GM10266 (cell line): Measurements from ENCODE around the gene OR1J4.
"Not testable (repeated sequence)": the region's sequence is repeated elsewhere in the genome, so short reads cannot be mapped to it uniquely, and the experiment has no call there.

Experiments used
- DNase-seq: peaks from one replicate; pipeline ENCODE4 v3.0.0; 2012; ENCODE audit errors: extremely low spot score
- TF ChIP-seq, protein P1 (sequence below): IDR thresholded peaks from 2 replicates; pipeline ENCODE4 v1.5.1; 2012; ENCODE audit warnings: mild to moderate bottlenecking, low read depth; ENCODE audit not compliant: control insufficient read depth, insufficient read depth; ENCODE audit errors: missing control alignments

Gene OR1J4

DNA sequence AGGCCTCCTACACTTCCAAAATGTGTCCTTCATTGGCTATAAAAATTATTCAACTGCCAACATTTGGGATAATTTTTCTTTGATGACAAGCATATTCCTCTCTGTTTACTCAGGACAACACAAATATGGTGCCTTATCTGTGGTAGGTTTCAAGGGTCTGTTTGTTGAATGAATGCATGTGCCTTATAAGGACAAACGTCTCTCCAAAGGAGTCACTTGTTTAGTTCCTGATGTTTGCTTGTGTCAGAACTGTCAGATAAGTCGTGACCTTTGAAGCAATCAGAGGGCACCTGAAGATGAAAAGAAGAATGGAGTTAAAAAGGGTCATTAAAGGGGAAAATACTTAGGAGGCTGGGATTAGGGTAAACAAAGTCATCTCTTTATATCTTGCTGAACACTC is 12.0 kb upstream of the OR1J4 start:
- TF ChIP-seq, protein P1, sequence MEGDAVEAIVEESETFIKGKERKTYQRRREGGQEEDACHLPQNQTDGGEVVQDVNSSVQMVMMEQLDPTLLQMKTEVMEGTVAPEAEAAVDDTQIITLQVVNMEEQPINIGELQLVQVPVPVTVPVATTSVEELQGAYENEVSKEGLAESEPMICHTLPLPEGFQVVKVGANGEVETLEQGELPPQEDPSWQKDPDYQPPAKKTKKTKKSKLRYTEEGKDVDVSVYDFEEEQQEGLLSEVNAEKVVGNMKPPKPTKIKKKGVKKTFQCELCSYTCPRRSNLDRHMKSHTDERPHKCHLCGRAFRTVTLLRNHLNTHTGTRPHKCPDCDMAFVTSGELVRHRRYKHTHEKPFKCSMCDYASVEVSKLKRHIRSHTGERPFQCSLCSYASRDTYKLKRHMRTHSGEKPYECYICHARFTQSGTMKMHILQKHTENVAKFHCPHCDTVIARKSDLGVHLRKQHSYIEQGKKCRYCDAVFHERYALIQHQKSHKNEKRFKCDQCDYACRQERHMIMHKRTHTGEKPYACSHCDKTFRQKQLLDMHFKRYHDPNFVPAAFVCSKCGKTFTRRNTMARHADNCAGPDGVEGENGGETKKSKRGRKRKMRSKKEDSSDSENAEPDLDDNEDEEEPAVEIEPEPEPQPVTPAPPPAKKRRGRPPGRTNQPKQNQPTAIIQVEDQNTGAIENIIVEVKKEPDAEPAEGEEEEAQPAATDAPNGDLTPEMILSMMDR = no peak

DNA sequence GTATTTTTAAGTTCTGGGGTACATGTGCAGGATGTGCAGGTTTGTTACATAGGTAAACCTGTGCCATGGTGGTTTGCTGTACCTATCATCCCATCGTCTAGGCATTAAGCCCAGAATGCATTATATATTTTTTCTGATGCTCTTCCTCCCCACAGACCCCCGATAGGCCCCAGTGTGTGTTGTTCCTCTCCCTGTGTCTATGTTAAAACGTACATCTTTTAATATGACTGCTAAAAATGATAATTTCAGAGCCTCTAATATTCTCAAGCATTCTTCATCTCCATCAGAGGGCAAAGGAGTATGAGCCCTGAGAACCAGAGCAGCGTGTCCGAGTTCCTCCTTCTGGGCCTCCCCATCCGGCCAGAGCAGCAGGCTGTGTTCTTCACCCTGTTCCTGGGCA is 8.4 kb upstream of the OR1J4 start, which contains the start of gene OR1J2:
Gene OR1J2, plus strand, starts transcription at position 301 of the 400 bp plus-strand sequence. Its CDS starts 0 bp downstream, at position 301.
- TF ChIP-seq, protein P1 = no peak
- DNase-seq = no peak

More for the DNA sequence above, 12.0 kb upstream of the OR1J4 start:
- DNase-seq = no peak

DNA sequence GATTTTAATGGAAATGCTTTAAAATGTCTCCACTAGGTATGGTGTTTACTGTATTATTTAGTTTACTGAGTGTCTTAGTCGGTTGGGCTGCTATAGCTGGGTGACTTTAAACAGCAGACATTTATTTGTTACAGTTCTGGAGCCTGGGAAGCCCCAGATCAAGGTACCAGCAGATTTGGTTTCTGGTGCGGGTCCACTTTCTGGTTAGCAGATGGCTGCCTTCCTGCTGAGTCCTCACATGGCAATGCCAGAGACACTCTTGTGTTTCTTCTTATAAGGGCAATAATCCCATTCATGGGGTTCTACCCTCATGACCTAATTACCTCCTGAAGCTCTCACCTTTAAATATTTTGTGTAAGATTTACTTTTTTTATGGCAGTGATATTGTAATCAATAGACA is 715 bp upstream of the OR1J4 start:
- TF ChIP-seq, protein P1 = no peak
- DNase-seq = no peak

DNA sequence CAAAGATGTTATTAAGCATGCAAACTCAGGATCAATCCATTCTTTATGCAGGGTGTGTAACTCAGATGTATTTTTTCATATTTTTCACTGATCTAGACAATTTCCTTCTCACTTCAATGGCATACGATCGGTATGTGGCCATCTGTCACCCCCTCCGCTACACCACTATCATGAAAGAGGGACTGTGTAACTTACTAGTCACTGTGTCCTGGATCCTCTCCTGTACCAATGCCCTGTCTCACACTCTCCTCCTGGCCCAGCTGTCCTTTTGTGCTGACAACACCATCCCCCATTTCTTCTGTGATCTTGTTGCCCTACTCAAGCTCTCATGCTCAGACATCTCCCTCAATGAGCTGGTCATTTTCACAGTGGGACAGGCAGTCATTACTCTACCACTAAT is 435 bp downstream of the OR1J4 start:
- no peak for DNase-seq
- TF ChIP-seq, protein P1 = no peak

DNA sequence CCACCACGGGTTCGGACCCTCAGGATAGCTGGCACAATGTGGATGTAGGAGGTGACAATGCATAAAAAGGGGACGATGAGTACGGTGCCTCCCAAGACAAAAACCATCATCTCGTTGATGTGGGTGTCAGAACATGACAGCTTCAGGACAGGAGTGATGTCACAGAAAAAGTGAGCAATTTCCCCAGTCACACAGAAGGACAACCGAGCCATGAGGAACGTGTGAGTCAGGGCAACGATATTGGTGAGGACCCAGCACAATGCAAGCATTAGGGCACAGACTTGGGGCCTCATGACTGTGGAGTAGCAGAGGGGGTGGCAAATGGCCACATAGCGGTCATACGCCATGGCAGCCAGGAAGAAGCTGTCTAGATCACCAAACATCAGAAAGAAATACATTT is 7.7 kb downstream of the OR1J4 start:
- TF ChIP-seq, protein P1 = no peak
- DNase-seq = no peak

DNA sequence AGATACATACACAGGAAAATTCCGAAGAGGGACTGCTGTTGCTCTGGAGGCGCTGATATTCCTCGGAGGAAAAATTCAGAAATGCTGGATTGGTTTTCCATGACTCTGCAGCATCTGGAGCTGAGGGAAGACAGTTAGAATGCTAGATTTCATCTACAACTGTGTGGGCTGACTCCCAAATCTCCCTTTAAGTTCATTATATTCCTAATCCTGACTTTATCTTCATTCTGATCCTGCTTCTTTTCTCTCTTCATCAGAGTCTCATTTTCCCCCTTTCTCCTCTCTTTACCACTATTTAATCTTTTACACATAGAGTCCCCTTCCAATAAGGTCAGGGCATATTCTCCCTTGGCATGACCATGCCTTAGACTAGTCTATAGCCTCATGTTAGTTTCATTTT is 8.3 kb downstream of the OR1J4 start, which contains the start of gene OR1N1:
Gene OR1N1, minus strand, starts transcription at position 101 of the 400 bp plus-strand sequence. Its CDS starts 0 bp downstream, at position 101.
- TF ChIP-seq, protein P1 = no peak
- DNase-seq = no peak

DNA sequence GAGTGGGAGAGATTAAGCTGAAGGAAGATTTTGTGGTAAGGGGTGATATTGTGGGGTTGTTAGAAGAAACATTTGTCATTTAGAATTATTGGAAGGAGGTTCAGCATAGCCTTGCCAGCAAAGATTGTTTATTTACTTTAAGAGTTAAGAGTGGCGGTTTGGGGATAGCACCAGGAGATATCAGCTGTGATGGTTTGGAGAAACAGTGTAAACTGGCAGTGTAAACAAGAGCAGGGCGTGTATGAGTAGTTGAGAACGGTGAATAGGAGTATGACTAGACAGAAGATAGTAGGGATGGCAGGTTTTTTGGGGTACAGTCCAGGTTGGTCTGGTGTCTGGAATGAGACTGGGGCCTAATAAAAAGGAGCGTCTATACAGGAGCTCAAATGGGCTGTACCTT is 12.2 kb downstream of the OR1J4 start:
- DNase-seq = not testable (repeated sequence)

DNA sequence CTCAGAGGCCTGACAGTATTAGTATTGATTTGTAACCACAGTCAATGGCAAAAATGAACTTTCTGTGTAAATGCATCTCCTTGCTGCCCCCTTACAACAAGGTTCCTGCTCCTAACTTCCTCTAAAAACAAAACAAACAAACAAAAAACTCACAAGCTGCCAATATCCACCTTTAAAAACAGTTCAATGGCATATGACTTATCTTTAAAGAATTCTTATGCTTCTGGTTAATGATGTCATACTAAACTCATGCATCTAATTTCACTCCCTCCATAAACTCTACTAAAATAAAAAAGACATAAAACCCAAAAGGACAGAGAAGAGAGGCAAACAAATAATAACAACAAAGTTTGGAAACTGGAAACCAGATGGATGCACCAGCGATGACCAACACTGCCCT is 17.2 kb downstream of the OR1J4 start:
- DNase-seq = no peak
- TF ChIP-seq, protein P1 = no peak

DNA sequence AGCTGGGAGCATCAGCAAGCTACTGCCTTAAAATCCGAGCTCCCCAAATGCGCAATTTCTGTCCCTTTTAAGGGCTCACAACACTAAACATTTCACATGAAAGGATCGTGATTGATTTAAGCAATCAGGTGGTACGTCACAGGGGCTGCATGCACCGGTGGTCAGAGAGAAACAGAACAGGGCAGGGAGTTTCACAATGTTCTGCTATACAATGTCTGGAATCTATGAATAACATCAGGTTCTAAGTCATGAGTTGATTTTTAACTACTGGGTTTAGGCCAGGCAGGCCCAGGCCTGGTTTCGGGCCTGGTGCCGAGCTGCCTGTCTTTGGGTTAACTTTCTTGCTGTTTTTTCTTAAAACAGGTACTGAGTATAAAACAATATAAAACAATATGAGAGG is 18.1 kb downstream of the OR1J4 start:
- DNase-seq = not testable (repeated sequence)
